SKM-1 (cell line): ENCODE measurements around the gene CIC.

Experiments used
- DNase-seq: peaks from one replicate; lab custom pipeline; 2025; ENCODE audit not compliant: unreplicated experiment; lab: John Stamatoyannopoulos, UW

CIC gene

GRCh38 chr19:42275103-42275502 lies 6.1 kb downstream of the CIC start:
- DNase-seq, result no peak

GRCh38 chr19:42275517-42275916 lies 6.5 kb downstream of the CIC start:
- DNase-seq, result no peak

- no peak for DNase-seq
These were observed 7.2 kb downstream of the CIC start for GRCh38 chr19:42276284-42276683.

GRCh38 chr19:42276821-42277220 lies 7.8 kb downstream of the CIC start:
- DNase-seq, result no peak

GRCh38 chr19:42277821-42278451 lies 8.9 kb downstream of the CIC start:
- DNase-seq, result no peak

DNA sequence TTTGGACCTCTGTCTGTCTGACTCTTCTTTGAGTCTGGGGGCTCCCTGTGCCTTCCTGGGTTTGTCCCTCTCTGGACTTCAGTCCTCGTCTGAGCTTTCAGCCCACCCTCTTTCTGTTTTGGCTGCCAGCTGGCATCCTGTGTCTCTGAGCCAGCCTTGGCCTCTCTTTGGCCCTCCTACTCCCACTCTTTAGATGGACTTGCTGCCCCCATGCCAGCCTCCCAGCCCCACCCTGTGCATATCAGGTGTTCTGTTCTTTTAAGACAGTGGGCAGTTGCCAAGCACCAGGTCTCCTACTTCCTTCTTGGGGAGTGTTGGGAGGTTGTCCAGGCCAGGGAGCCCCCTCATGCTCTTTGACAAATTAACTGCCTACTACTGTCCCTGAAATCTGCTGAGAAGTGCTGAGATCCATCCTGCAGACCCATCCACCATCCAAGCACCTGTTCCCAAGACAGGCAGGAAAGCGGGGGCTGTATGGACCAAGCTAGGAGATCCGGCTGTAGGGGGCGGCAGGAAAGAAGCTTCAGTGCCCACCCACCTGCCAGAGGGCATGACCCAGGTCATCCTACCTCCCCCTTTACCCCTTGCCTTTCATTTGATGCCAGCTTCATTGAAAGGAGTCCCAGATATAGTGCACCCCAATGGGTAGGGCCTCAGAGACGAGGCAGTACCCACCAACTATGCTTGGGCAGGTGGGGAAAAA lies 9.6 kb downstream of the CIC start:
- DNase-seq, result no peak

DNA sequence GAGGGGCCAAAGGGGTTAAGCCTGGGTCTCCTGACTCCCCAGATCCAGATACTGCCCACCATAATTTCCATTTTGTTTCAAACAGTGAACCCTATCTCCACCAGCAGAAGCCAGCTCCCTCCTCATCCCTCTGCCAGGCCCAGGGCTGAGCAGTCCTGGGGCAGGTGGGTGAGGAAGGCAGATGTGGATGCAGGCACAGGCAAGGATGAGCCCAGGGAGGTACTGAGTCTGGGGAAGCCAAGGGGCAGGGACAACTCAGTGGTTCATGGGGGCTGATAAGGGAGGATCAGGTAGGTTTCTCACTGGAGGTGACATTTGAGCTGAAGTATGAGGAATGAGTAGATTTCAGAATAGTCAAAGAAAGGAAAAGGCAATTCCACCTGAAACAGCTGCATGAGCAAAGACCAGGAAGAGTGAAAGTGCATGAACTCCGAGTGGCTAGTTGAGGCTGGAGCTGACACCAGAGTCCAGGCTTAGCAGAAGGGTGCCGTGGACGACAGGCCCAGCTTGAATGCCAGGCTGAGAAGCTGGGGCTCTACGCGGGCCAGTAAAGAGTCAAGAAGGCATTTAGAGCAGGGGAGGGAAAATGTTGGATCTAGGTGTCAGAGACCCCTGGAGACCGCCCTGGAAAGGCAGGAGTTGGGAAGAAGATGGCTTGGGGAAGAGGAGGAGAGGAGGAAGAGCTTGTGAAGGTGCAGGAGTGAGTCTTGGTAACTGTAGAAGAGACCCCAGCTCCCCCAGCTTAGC lies 10.3 kb downstream of the CIC start:
- no peak for DNase-seq

DNA sequence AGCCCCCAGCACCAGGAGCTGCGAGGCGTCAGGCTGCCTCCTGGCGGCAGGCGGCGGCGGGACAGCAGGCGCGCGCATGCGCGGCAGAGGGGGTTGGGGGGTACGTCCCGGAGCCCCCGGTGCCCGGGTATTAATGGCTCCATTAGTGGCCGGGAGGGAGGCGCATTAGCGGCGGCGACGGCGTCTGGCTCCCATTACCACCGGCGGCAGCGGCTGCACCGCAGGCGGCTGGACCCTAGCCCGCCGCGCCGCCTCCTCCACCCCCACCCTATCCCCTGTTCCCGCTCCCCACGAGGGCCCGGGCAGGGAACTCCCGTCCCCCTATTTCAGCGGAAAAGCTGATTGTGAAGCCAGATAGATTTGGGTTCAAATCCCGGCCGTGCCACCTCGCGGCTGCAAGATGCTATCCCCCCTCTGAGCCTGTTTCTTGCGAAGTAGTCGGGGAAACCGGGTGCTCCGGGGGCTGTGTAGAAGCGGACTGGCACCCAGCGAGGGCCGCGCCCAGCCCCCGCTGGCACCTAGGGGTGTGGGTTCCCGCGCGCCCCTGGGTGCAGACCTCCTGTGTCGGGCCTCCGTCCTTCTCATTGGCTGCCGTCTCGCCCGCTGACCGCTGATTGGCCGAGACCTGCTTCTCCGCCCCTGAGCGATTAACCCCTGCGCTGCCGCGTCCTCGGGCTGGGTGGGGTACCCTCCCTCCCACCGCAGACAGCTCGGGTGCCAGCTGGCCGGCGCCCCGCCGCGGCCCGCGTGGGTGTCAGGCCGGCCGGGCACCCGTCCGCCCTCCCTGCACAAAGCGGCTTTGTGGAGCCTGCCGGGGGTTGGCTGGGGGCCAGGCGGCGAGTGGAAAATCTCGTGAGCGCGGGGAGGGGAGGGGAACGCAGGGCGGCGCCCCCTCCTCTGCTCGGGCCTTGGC lies 11.1 kb downstream of the CIC start:
- no peak for DNase-seq

GRCh38 chr19:42280815-42281145 lies 11.7 kb downstream of the CIC start:
- no peak for DNase-seq

DNA sequence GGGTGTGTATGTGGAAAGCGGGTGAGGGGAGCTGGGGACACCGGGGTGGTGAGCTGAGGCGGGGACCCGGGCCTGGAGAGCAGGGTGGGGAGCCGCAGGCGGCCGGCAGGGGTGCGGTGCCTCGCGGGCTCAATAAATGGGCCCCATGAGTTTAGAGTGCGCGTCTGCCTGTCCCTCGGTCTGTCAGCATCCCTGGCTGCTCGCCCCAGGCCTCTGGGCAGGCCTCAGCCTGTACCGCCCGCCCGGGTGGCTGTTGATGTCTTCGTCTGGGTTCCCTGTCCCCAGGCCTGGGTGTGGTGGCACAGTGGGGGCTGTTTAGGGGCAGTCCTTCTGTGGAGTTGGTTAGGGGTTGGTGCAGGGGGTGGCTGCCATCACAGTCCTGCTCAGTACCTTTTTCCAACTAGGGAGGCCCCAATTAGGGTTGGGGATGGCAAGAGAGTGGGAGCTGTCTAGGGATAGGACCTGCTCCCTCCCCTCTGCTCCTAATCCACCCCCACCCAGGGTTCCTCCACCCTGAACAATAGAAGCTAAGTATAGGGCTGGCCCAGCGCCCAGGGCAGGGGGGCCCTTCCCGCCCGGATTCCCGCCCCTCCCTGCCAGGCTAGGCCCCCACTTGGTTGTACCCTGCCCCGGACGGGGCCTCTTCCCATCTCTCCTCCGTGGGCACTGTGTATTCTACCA lies 12.2 kb downstream of the CIC start:
- no peak for DNase-seq

DNA sequence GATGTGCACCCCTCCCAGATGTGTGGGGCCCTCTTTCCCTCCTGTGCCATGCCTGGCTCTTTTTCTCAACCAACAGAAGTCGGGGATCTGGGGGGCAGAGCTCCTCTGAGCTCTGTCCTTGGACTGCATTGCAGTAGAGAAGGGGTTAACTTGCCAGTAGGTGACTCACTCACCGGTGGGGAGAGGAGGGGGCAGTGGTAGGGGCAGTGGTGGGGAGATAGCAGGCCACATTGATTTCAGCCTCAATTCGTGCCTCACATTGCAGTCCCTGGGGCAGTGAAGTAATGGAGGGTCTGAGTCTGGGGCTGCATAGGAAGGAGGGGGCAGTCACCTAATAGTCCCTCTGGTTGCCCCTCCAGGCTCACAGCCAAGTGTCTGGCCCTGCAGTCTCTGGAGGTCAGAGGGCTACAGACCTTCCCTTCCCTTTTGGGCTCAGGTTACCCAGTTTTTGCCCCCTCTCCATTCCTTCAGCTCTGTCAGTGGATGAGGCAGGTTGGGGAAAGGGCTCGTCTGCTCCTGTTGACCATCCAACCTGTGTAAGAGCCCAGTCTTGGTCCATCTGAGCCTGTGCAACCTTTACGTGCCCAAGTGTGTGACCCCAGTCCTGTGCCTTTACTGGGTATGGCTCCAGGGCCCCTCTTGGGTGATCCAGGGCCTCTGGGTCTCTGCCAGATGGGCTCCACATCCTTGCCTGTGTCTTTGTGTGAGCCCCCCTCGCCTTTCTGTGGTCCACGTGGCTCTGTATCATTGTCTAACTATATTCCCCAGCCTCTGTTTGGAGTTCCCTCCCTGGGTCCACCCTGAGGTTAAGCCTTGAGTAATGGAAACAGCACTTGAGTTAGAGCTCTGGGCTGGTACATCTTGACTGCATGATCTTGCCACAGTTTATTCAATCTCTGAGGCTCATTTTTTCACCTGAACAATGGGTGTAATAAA lies 13.0 kb downstream of the CIC start:
- no peak for DNase-seq

DNA sequence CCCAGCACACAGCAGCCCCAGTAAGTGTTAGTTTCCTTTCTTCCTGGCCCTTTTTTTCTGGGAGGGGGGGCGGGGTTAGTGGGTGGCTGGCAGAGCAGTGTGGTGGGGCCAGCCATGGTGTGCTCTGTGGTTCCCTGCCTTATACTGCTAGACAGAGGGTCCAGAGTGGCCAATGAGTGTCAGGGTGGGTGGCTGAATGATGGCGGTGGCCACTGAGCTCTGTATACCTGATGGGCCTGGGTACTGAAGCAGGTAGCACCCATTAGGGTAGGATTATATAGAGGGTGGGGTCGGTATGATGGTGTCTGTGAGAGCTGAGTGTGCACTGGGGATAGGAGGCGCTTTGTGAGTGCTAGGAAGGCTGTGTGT lies 13.8 kb downstream of the CIC start:
- no peak for DNase-seq

DNA sequence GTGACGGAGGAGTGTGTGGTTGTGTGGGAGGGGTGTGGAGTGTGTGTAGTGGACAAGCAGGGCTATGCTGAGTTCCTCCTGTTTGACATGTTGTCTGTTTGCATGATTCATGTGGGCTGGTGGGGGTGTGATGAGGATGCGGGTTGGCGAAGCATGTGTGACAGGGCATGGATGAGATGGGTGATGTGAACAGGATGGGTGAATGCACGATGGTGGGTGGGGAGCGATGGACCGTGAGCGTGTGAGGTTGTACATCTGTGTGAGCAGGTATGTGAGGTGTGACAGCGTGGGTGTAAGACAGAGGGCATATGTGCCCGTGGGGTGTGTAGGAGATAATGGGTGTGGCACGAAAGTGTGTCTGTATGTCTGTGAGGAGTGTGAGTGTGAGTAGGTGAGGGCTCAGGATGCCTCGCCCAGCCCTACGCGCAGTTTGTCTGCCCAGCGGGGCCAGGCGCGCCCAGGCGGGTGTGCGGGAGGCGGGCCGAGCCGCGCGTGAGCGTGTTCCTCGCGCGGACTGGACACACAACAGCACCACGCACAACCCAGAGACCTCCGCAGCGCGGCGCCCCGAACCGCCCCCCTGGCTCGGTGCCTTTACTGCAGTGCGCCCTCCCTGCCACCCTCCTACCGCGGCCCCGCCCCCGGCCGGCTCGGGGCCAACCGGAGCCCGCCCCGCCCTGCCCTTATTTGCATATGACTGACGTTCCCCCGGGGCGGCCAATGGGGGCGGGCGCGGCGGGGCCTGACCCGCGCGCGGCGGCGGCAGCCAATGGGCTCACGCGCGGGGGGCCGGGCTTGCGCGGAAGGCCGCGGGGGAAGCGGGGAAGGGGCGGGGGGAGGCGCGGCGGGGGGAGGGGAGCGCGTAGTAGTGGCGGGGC lies 14.4 kb downstream of the CIC start:
- peak; percentile 34 for DNase-seq

DNA sequence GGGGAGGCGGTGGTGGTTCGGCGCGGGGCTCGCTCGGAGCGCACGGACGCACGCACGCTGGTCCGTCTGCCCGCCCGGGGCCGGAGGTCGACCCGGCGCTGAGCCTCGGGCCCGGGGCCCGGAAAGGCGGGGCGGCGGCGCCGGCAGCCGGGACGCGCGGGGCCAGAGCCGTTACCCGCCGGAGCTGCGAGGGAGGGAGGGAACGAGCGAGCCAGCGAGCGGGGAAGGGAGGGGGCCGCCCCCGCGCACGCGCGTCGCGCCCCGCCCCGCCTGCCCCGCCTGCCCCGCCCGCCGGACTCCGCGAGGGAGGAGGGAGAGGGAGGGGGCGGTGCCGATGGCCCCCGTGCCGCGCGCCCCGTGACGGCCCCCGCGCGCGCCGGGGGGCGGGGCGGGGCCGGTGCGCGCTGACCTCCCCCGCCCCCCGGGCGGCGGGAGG lies 15.0 kb downstream of the CIC start:
- DNase-seq, result no peak

DNA sequence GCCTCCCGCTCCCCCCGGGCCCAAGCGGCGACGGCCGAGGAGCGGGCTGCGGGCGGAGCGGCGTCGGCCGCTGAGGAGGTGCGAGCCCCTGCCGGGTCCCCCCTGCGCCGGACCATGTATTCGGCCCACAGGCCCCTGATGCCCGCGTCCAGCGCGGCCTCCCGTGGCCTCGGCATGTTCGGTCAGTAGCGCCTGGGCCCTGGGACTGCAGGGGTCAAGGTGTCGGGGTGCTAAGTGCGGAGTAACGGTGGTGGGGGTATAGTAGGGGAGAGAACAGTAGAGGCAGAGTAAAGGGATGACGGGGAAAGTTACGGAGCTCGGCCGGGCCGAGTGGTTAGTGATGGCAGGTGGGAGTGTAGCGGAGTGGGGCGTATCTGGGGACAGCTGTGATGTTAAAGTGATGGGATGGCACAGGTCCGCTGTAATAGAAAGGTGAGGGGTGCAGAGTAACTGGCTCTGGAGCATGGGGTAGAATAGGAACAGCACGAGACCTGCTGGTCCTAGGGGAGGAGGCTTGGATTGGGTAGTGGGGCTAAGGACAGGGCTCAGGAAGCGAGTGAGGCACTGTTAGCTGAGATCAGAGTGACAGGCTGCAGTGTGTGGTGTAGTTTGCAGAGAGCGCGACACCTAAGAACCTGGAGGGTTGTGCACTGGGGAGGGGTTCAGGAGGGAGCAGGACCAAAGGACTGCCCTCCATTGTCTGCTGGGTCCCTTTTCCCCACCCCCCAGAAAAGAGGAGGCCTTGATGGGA lies 15.7 kb downstream of the CIC start:
- DNase-seq, result no peak

DNA sequence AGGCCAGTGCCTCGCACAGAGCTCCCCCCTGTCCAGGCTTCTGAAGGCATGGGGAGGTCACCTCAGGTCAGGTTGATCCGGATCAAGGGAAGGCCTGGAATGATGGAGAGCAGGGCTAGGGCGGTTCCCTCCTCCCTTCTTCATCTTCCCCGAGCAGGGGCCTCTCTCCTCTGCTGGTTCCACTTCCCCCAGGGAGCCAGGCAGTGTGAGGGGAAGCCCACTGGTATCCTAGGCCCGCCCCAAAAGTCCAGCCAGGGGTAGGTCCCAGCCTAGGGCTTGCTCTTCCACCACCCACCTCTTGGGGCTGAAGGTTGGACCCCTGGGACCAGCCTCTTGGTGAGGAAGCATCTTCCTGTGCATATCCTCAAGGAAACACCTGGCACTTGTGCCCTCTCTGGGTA lies 16.5 kb downstream of the CIC start:
- DNase-seq, result no peak

- DNase-seq, result no peak
These were observed 16.9 kb downstream of the CIC start for GRCh38 chr19:42285988-42286348.

GRCh38 chr19:42286349-42287016 lies 17.4 kb downstream of the CIC start:
- DNase-seq, result no peak
